Activated T-helper 9 cell treated with anti-CD3 and anti-CD28 coated beads, Interleukin-2, amount 50 U/mL, for 16 hours (primary cell): ENCODE data around the gene CHML.

ENCODE experiments used
- DNase-seq: peaks from one replicate; pipeline ENCODE4 v3.0.0-alpha.2; 2020; ENCODE audit warnings: low read depth

Gene CHML

DNA sequence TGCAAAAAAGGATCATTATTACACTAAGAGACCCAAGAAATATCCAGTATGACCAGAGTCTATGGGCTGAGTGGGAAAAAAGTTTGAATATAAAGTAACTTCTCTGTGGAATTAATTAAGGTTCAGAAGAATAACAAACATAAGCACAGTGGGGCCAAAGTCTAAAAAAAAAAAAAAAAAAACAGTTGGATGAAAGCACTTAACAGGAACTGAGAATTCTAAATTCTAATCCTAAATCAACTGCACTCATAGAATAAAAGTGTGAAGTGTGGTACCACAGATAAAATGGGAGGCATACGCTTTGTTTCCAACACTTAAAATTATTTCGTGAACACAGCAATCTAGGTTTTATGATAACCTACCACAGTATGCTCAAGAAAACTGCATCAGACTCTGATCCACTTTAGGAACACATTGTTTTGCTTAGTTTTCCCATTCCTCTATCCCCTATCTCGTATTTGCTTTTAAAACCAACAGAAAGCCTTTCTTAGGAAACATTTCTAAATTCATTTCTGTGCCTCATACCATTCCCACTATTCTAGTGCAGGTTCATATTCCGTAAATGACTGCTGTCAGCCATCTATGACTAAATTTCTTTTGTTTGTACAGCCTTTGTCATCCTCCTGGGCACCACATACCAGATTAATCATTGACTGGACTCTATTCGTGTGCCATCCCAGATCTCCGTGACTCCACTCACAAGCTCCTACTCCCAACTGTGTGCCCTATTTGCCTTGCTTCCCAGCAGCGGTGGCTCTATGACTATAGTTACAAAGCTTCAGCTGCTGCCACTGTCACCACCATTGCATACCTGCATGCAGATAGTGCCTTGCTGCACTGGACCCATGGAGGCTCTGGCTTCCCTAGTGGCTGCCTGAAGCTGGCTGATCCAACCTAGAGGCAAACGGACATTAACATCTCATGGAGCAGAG lies 24.9 kb downstream of the CHML start:
- no peak for DNase-seq

DNA sequence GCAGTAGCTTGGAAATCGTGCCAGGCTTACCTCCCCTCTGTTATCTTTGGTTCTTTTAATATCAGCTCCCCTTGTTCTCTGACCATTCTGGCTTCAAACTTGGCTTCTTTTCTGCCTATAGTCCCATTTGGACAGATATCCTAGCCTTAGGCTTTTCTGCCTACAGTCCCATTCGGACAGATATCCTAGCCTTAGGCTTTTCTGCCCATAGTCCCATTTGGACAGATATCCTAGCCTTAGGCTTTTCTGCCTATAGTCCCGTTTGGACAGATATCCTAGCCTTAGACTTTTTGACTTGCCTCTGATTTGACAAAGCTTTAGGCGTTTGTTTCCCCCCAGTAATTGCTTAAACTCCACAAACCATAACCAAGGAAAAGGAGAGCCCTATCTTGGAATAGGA lies 25.6 kb downstream of the CHML start:
- no peak for DNase-seq

DNA sequence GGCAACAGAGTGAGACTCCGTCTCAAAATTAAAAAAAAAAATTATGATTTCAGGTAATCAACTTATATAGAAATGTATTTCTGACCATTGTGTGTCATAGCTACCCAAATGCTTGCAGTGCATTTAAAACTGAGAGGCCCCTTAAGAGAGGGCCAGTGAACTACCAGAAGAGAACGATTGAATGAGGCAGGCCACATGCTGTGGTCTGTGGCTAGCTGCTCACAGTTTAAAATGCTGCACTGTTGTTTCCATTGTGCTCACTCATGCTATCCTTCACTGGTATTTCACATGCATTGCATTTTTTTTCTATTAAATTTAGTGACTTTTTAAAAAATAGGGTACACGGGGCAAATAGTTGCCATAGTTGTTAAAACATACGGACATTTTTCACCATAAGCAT lies 26.0 kb downstream of the CHML start:
- no peak for DNase-seq

DNA sequence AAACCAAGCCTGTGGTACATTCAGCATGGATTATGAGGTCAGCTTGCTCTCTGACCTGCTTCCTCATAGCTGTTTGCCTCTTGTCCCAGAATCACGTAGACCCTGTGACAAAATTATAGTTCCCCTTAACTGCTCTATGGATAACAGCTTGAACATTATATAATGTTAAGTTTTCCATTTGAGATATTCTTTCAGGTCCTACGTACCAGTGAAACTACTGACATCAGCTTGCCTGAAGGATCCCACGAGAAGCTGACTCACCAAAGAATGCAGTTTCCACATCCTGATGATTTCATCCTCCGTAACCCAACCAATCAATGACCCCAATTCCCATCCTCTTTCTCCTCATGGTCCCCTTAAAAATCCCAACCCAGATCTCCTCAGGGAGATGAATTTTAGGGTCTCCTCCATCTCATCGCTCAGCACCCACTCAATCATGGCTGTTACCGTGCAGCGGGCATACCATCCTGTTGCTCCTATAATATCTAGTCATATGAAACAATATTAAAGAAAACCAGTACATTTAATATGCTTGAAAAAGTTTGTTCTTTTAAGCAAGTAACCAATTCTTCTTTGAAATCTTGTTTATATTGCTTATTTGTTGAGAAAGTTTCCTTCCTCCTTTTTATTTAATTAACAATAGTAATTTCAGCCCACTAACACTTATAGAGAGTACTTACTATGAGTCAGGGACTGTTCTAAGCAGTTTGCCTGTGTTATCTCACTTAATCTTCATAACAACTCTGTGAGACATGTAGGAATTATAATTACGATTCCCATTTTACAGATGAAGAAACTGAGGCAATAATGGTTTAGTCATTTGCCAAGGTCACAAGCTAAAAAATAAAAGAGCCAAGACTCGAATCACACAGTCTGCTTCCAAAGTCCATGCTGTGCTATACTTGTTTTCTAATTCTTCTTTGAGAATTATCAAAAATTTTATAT lies 27.4 kb downstream of the CHML start:
- DNase-seq = no peak

DNA sequence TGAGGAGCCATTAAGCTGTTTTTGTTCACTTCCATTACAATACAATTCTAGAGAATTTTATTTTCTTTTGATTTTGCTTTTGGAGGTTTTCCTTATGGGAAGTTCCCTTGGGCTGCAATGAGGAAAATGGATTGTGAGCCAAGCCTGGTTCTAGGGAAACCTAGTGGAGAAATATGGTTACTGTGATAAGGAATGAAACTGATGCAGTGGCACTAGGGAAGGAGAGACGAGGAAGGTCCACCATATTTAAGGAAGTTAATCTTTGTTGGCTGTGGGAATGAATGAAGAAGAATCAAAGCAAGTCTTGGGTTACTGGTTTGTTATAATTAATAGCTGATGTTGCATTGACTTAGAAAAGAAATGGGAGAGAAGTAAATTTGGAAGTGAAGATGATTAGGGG lies 28.4 kb downstream of the CHML start:
- DNase-seq = no peak

DNA sequence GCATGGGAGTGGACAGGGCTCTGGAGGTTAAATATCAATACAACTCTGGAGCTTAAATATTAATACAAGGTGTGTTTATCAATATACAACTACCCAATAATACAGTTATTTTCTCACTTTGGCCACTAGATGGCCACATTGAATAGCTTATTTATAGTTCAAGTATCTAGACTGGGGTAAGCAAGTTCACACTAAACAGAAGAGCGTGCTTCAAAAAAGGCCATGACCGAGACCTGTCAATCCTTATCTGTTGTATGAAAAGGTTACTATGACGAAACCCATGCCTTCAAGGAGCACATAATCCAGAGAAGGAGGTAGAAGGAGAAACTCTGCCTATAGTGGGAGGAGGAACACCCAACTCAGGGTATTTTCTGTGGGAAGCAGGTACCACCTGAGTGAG lies 29.1 kb downstream of the CHML start:
- DNase-seq = no peak

DNA sequence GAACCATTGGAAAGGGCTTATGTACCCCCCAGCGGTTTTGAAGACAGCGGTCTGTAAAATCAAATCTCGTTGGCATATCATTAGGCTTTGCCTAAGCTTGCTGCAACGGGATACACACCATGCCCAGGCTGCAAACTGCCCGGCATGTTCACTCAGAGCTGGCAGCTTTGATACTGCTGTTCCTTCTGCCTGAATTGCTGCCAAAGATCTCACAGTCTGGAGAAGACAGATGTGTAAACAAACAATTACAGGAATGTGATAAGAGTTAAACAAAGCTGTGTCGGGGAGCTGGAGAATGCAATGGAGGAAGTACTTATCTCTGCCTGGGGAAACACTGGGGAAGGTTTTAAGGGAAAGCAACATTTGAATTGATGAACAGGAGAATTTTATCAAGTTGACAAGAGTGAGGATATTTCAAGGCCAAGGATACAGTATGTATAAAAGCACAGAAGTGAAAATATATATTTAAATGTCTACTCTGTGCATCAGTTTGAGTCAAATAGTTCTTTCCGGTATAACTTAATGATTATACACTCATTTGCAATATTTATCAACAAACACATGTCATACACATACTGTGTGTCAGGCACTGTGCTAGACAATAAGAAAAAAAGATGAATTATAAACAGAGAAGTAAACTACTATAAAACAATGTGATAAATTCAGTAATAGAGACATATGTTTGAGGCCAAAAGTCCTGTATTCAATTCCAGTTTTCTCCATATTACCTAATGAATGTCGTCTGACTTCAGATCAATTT lies 29.9 kb downstream of the CHML start:
- no peak for DNase-seq

DNA sequence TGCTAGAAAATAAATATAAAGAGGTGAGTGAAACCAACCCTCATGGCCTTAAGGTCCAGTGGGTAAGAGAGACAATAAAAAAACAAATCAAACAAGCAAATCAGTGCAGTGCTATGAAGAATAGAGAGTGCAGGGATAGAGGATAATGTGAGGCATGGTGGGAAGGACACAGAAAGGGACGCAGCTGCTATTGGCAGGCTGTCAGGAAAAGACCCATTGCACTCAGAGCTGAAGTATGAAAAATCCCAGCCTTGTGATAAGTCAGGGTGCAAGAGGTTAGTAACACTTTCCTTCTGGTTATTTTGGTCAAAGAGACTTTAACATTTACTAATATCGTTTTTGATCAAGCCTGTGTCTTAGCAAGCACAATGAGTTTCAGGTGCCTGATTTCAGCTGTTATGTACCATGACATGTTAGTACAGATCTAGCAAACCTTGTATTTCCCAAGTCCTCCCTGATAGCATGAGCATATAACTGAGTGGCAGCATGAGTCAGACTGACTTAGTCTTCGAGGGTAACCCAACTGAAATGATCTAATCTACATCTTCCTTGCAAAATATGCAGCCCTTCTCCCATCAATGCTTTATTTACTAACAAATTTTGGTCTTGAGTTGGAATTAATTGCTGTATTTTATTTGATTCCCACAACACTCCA lies 31.7 kb downstream of the CHML start:
- no peak for DNase-seq

DNA sequence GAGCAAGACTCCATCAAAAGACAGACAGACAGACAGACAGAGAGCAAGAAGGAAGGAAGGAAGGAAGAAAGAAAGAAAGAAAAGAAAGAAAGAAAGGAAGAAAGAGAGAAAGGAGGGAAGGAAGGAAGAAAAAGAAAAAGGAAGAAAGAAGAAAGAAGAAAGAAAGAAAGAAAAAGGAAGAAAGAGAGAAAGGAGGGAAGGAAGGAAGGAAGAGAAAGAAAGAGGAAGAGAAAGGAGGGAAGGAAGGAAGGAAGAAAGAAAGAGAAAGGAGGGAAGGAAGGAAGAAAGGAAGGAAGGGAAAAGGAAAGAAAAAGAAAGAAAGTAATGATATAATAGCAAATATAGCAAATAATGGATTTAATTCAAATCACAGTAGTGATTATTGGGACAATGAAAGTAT lies 32.7 kb downstream of the CHML start:
- DNase-seq = no peak

DNA sequence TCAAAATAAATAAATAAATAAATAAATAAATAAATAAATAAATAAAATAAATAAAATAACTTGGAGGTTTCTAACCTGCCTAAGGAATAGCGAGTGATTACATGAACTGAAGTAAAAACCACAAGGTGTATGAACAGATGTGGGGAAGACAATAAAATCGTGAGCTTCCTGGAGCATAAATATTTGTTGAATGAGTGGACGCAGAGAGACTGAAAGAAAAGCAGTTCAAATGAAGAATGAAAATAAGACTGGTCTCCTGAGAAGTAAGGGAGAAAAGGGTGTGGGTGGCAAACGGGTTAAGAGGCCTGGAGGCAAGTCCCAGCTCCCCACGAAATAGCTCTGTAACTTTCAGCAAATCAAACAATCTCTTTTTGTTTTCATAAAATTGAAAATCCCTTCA lies 33.6 kb downstream of the CHML start:
- no peak for DNase-seq

DNA sequence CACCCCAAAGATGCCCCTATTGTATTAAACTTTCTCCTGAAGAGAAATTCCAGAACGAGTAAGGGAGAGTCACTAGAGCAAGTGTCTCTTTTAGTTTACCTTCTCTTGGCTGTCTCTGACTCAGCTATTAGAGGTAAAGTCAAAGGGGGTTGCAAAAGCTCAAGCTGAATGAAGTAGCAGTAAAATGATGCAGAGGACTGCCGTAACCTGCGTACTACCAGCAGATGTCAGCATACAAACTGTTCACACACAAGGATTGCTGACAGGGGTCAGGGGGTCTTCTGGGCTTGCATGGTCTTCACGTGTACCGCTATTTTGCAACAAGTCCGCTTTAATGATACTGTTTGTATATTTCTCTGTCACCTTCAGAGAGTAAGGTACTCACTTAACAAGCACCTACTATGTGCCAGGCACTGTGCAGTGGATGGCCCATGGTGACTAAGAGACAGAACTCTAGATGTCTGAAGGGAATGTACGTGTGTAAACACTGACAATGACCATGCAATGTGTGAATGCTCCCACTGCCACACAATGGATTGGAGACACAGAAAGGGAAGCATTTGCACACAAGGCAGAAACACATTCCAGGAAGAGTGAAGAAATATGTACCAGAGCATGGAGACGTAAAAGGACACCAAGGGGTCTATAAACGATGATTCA lies 34.9 kb downstream of the CHML start:
- no peak for DNase-seq

DNA sequence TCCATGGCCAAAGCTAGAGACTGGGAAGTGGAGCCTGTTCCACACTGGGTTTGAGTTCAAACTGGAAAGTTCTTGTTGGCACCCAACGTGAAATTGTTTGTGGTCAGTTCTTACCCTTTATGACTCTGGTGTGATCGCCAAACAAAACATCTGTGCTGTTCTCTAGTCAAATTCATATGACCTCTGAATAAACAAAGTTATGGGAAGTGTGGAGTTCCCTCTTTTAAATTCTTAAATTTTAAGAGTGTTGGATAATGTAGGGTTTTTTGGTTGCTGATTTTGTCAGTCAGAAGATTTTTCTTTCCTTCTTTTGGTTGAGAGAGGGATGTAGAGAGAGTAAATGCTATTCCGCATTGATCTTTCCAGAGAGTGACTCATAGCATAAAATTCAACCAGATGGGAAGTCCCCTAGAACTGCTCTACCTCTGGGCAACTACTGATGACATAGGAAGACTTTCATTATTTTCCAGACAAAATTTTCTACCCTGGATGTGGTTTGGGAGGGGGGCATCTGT lies 36.4 kb downstream of the CHML start:
- no peak for DNase-seq

DNA sequence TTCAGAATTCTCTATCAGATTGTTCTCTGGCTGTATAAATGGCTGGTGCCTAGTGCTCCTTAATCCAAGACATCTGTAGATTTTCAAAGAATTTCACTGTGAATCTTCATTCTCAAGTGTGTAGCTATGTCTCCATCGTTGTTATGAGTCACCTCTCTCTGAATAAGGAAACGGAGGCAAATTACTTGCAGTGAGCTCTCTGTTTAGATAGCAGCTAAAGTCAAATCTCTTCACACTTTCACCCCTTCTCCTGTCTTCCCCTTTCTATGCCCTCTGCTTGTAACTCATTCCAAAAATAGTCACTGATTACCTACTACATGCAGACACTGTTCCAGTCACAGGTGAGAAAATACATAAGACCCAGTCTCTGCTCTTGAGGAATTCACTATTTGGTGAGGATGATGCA lies 39.7 kb downstream of the CHML start:
- DNase-seq = no peak

DNA sequence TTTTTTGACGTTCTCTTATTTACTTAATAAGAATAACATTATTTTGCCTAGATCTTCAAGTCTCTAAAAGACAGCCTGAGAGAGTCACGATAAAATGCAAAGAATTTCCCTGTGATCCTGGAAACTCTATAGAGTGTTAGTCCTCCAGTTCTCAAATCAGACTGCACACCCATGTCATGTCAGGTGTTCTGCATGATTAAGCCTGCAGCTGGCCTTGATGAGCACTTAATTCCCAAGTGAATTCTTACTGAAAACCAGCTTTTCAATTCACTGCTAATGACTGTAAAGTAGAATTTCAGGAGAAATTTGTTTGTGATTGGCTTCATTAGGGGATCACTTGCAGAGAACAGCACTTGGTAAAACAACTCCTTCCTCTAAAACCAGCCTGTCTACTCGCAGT lies 41.9 kb downstream of the CHML start:
- no peak for DNase-seq

DNA sequence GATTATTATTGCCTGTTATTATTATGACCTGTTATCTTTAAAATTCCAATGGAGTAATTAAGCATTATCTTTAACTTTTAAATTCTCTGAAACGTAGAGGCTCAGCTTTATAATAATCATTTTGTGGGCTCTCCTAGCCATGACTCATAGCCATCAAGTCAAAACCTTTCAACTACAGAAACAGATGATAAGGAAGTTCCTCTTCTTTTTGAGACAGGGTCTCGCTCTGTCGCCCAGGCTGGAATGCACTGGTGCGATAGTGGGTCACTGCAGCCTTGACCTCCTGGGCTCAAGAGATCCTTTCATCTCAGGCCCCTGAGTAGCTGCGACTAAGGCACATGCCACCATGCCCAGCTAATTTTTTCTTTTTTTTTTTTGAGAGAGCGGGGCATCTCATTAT lies 43.5 kb downstream of the CHML start:
- no peak for DNase-seq

DNA sequence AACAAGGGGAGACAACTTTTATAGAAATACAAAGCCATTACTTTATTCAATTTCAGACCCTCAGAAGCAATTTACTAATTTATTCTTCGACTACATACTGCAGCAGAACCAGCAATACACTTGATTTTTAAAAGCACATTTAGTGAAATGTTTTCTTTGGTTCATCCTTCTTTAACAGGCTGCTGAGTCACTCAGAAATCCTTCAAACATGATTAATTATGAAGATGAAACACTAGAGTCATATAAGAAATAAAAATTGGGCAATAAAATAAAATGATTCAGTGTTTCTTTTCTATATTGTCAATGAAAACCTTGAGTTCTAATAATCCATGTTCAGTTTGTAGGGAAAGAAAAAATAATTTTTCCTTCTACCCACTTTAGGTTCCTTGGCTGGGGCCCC lies 47.0 kb downstream of the CHML start:
- DNase-seq = no peak

DNA sequence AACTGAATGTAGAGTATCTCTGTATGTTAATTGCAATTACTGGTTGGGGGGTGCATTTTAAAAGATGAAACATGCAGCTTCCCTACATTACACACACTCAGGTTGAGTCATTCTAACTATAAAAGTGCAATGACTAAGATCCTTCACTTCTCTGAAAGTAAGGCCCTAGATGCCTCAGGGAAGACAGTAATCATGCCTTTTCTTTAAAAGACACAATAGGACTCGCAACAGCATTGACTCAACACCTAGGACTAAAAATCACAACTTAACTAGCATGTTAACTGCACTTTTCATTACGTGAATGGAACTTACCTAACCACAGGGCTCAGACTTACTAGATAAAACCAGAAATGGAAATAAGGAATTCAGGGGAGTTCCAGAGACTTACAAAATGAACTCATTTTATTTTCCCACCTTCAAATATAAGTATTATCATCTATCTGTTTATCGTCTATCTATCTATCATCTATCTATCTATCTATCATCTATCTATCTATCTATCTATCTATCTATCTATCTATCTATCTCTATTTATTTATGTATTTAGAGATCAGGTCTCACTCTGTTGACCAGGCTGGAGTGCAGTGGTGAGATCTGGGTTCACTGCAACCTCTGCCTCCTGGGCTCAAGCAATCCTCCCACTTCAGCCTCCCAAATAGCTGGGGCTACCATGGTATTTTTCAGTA lies 47.8 kb downstream of the CHML start:
- no peak for DNase-seq

DNA sequence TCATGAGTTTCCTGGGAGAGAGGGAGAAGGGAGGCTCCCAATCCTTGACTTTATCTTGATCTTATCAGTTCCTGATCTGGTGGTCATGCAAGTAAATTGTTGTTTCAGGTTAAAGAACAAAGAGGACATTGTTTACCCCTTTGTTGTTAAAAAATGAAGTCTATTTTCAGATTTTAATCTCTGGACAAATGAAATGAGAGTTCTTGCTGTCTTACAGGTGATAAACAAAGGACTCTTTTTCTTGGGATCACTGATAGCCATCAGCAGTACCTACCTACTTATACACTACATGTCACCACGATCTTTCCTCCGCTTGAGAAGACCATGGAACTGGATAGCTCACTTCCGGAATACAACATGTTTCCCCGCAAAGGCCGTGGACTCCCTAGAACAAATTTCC lies 48.4 kb downstream of the CHML start:
- DNase-seq = no peak

DNA sequence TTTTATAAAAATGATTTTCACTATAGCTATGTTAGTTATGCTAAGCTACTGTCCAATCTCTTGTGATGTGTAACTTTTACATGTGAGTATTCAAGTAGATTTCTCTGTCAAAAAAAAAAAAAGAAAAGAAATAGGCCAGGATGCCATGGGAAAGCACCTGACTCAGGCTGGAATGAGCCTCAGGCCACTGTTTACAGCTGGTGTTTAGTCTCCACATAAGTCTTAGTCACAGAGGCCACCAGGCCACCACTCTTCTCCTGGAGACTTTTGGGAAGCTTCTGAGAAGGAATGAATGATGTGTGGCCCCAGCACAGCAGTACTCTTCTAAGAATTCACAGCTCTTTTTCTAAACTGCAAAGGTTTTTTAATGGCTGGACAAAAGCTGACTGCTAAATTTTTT lies 48.9 kb downstream of the CHML start:
- no peak for DNase-seq

DNA sequence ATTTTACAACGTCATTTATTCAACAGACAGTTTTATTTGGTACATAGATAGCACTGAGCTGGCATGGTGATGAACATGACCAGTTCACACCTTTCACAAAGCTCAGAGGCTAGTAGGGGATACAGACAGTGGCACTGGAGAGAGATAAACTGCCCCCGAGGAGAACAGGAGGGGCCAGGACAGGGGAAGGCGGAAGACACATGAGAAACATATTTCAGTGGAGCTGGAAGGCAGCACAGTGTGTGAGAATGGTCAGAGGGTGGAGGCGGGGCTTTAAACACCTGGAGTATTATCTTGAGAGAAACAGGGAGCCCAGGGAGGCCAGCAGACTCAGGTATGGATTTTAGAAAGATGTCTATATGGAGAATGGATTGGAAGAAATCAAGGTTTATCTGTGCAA lies 49.5 kb downstream of the CHML start:
- no peak for DNase-seq
